Stimulated activated CD8-positive, alpha-beta memory T cell treated with anti-CD3 and anti-CD28 coated beads, Interleukin-7, amount 100 ng/mL, for 4 hours (primary cell): ENCODE measurements around the gene ZNF697.

Experiments
- DNase-seq, 2 donors: peaks; one replicate each; pipeline ENCODE4 v3.0.0-alpha.2; 2020; ENCODE audit warnings: low read depth in 2 of 2

ZNF697 gene

GRCh38 chr1:119662034-119662437 lies 14.0 kb upstream of the ZNF697 start:
- DNase-seq, result no peak

GRCh38 chr1:119660253-119661083 lies 12.4 kb upstream of the ZNF697 start:
- DNase-seq, result no peak

- DNase-seq, result no peak
These were observed 11.6 kb upstream of the ZNF697 start for GRCh38 chr1:119659628-119660027.

- no peak for DNase-seq
These were observed 8.4 kb upstream of the ZNF697 start for GRCh38 chr1:119656410-119656955.

GRCh38 chr1:119655154-119655553 lies 7.1 kb upstream of the ZNF697 start:
- DNase-seq, result no peak

GRCh38 chr1:119653839-119654170 lies 5.7 kb upstream of the ZNF697 start:
- DNase-seq, result no peak

GRCh38 chr1:119653135-119653838 lies 5.2 kb upstream of the ZNF697 start:
- DNase-seq, result no peak

GRCh38 chr1:119652587-119652986 lies 4.5 kb upstream of the ZNF697 start:
- DNase-seq, result no peak

GRCh38 chr1:119651641-119652040 lies 3.6 kb upstream of the ZNF697 start:
- no peak for DNase-seq

GRCh38 chr1:119651133-119651532 lies 3.1 kb upstream of the ZNF697 start:
- DNase-seq, result no peak

GRCh38 chr1:119648620-119649004 lies 546 bp upstream of the ZNF697 start:
- DNase-seq, result no peak

GRCh38 chr1:119647228-119647733 lies 785 bp downstream of the ZNF697 start:
- DNase-seq, result no peak

- no peak for DNase-seq
These were observed 1.4 kb downstream of the ZNF697 start for GRCh38 chr1:119646521-119647227.

- no peak for DNase-seq
These were observed 9.0 kb downstream of the ZNF697 start for GRCh38 chr1:119639109-119639508.

GRCh38 chr1:119637710-119638109 lies 10.4 kb downstream of the ZNF697 start:
- DNase-seq, result no peak

GRCh38 chr1:119636491-119637089 lies 11.5 kb downstream of the ZNF697 start:
- DNase-seq, result no peak

GRCh38 chr1:119635811-119636390 lies 12.2 kb downstream of the ZNF697 start:
- no peak for DNase-seq

- DNase-seq, result no peak
These were observed 14.1 kb downstream of the ZNF697 start for GRCh38 chr1:119634016-119634415.

- DNase-seq, result no peak
These were observed 14.5 kb downstream of the ZNF697 start for GRCh38 chr1:119633575-119633974.

GRCh38 chr1:119632841-119633240 lies 15.2 kb downstream of the ZNF697 start:
- DNase-seq, result no peak

GRCh38 chr1:119632103-119632490 lies 16.0 kb downstream of the ZNF697 start:
- DNase-seq, result no peak
